Neutrophil (primary cell): ENCODE results near the gene KDELR3.

ENCODE experiments used
- H3K27ac ChIP-seq: fragments of 200-600 bp; sonication (generic); 2 replicates; pipeline ENCODE4 v1.5.1; 2016; ENCODE audit warnings: mild to moderate bottlenecking, moderate library complexity
- H3K27me3 ChIP-seq: fragments of 200-600 bp; sonication (generic); 2 replicates; pipeline ENCODE4 v1.6.0; 2016; ENCODE audit warnings: mild to moderate bottlenecking
- H3K36me3 ChIP-seq: fragments of 200-600 bp; sonication (generic); 2 replicates; pipeline ENCODE4 v1.5.1; 2017
- H3K4me1 ChIP-seq, 2 experiments: fragments of 200-600 bp in 1 of 2; sonication (generic) in 1 of 2; 1 replicate in 1 of 2; 2 replicates in 1 of 2; pipeline versions ENCODE4 v1.5.1 to v1.6.1; 2013 to 2016; ENCODE audit warnings: low read depth in 1 of 2, low read length in 1 of 2, mild to moderate bottlenecking in 1 of 2, moderate library complexity in 1 of 2; ENCODE audit not compliant: control insufficient read depth in 1 of 2, insufficient read depth in 1 of 2
- H3K4me3 ChIP-seq, 2 experiments: fragments of 200-600 bp in 1 of 2; sonication (generic) in 1 of 2; 1 replicate in 1 of 2; 2 replicates in 1 of 2; pipeline ENCODE4 v1.5.1; 2013 to 2016; ENCODE audit warnings: low read depth in 1 of 2, low read length in 1 of 2, mild to moderate bottlenecking in 1 of 2, moderate library complexity in 1 of 2
- H3K9me3 ChIP-seq: fragments of 200-600 bp; sonication (generic); 2 replicates; pipeline ENCODE4 v1.5.1; 2016
- TF ChIP-seq, protein P1 (sequence below): fragments of 200-600 bp; sonication (generic); IDR thresholded peaks from 2 replicates; pipeline ENCODE4 v1.5.1; 2016; ENCODE audit warnings: antibody characterized with exemption

KDELR3 gene

DNA sequence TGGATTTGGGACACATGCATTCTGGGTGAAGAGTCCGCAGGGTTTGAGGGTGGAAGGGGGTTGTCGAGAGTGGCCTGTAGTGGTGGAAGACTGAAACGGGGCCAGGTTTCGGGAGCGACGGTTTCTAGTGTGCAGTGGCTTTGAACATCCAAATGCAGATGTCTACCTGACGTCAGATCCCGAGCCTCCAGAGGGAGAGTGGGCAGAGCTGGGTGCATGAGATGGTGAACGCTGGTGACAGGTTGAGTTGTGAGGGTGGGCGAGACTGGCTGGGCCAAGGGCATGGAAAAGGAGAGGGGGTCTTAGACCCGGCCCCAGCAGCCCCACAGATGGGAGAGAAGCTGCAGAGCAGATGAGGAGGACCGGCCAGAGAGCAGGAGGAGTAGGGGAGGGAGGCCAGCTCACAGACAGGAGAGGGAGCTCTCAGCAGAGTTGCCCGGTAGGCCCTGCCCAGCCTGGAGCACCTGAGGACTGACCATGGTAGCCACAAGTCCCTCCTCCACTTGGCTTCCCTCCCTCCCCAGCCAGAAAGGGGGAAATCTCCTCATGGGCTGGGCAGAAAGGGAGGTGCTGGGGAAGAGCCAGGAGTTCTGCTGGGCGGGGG is 27.0 kb upstream of the KDELR3 start:
- Histone ChIP-seq H3K27me3 (peaks cover 54% of the 10 kb centered on the region), H3K36me3 (no peaks in the 10 kb centered on the region), H3K4me1 (no peaks in the 10 kb centered on the region), H3K4me3 (no peak overlapping the region), H3K9me3 (no peaks in the 10 kb centered on the region), H3K27ac (no peak overlapping the region)
- TF ChIP-seq, protein P1, sequence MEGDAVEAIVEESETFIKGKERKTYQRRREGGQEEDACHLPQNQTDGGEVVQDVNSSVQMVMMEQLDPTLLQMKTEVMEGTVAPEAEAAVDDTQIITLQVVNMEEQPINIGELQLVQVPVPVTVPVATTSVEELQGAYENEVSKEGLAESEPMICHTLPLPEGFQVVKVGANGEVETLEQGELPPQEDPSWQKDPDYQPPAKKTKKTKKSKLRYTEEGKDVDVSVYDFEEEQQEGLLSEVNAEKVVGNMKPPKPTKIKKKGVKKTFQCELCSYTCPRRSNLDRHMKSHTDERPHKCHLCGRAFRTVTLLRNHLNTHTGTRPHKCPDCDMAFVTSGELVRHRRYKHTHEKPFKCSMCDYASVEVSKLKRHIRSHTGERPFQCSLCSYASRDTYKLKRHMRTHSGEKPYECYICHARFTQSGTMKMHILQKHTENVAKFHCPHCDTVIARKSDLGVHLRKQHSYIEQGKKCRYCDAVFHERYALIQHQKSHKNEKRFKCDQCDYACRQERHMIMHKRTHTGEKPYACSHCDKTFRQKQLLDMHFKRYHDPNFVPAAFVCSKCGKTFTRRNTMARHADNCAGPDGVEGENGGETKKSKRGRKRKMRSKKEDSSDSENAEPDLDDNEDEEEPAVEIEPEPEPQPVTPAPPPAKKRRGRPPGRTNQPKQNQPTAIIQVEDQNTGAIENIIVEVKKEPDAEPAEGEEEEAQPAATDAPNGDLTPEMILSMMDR = no peak

DNA sequence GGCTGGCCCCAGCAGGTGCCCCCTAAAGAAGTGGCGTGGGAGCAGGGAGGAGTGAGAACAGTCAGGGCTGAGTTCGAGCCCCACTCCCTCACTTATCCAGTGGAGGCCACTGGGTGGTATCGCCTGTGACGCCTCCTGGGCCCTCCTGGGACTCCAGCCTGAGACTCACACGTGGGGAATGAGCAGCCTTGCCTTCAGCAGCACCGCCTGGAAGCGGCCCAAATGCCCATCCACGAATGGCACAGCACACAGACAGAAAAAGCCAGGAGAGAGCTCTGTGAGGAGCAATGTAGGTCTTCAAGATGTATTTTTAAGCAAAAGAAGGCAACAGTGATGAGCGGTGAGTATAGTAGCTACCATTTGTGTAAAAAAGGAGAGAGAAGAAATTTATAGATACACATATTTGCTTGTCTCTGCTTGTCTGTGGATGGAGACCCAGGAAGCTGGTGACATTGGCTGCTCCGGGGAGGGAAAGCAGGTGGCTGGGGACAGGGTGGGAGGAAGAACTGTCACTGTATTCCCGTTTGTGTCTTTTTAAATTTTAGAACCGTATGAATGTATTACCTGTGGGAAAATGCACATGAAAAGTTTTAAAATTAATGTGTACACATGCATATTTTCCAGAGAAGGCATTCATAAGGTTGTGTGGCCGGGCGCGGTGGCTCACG is 26.1 kb upstream of the KDELR3 start:
- H3K27me3 ChIP-seq = peaks cover 61% of the 10 kb centered on the region

DNA sequence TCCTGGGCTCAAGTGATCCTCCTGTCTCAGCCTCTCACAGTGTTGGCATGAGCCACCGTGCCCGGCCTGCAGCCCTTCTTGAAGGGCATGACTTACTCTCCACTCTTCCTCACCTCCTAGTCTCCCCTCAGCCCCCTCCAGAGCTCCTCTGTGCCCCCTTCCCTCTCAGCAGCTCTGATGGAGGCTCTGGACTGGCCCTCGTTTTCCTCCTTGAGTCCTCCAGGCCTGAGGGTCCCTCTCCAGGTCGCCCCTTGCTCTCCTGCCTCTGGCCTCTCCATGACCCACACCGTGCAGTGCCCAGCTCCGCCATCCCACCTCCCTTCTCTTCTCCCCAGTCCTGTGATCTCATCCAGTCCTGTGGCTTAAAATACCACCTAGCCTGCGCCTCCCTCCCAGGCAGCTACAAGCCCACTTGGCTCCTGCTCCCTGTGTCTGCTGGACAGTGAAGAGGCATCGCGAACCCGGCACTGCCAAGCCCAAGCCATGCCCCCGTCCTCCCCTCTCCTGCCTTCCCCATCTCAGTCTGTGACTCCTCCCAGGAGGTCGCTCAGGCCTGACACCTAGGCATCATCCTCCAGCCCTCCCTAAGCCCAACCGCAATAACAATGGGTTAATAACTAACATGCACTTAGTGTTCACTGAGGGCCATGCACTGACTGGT is 24.8 kb upstream of the KDELR3 start:
- Histone ChIP-seq H3K4me1 (no peaks in the 10 kb centered on the region), H3K27ac (no peak overlapping the region), H3K4me3 (no peak overlapping the region), H3K36me3 (no peaks in the 10 kb centered on the region), H3K9me3 (no peaks in the 10 kb centered on the region), H3K27me3 (peaks cover 61% of the 10 kb centered on the region)
- TF ChIP-seq, protein P1 = no peak

More for the DNA sequence above, 26.1 kb upstream of the KDELR3 start:
- no peaks in the 10 kb centered on the region for H3K36me3 ChIP-seq
- H3K4me3 ChIP-seq = no peak overlapping the region
- no peaks in the 10 kb centered on the region for H3K9me3 ChIP-seq
- H3K27ac ChIP-seq = no peak overlapping the region
- no peaks in the 10 kb centered on the region for H3K4me1 ChIP-seq
- TF ChIP-seq, protein P1 = no peak

DNA sequence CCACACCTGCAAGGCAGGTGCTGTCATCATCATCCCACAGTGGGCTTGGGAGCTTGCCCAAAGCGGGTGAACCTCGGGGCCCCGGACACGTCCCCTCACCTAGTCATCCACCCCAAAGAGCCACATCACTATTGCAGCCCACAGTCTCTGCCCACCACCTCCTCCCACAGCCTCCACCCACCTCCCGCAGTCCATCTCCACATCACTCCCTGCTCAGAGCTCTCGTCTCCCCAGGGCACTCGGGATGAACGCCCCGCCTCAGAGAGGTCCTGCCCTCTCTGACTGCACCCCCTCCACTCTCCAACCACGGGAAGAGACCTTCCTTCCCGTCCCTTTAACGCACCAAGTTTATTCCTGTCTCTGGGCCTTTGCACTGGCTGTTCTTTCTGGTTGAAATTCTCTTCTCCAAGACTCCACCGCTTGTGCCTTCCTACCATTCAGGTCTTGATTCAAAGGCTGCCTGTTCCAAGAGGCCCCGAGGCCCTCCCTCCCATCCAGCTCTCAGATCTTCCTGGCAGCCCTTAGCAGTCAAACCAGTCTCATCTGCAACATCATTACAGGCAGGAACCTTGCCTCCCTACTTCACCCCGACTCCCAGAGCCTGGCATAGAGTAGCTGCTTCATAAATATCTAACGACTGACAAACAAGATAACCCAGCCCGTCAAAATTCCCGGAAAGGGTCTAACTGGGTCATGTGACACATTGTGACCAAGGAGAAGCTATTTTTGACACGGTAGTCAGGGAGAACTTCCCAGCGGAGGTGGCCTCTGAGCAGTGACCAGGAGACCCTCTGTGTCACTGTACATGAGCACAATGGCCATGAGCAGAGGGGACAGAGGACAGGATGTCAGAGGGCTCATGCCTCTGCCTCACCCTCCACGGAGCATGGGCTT is 24.0 kb upstream of the KDELR3 start:
- no peaks in the 10 kb centered on the region for H3K36me3 ChIP-seq
- no peak overlapping the region for H3K4me3 ChIP-seq
- H3K4me1 ChIP-seq = no peaks in the 10 kb centered on the region
- H3K27me3 ChIP-seq = peaks cover 69% of the 10 kb centered on the region
- no peak overlapping the region for H3K27ac ChIP-seq
- H3K9me3 ChIP-seq = no peaks in the 10 kb centered on the region
- TF ChIP-seq, protein P1 = no peak

DNA sequence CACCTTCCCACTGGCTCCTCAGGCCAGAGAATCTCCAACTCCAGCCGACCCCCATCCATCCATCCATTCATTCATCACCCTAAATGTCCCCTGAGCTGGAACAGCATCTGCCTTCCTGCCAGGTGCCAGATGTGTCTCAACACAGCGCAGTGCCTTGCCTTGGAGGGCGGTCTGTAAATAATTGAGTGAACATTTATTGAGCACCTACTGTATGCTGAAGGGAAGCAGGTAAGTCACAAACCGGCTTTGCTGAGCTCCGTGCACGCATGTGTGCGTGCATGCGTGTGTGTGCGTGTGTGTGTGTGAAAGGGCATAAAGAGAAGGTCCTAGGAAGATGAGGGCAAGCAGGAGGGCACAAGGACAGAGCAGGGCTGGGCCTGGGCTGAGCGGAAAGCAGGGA is 23.1 kb upstream of the KDELR3 start:
- Histone ChIP-seq H3K36me3 (no peaks in the 10 kb centered on the region), H3K9me3 (no peaks in the 10 kb centered on the region), H3K4me3 (no peak overlapping the region), H3K4me1 (no peaks in the 10 kb centered on the region), H3K27ac (no peak overlapping the region), H3K27me3 (peaks cover 78% of the 10 kb centered on the region)
- TF ChIP-seq, protein P1 = no peak
